NCI-H2171 treated with DMSO at 0.1 percent for 48 hours (cell line): Measurements from ENCODE around the gene KAT5.
"Not testable (repeated sequence)": the region's sequence is repeated elsewhere in the genome, so short reads cannot be mapped to it uniquely, and the experiment has no call there.

ENCODE experiments used
- DNase-seq: peaks from one replicate; lab custom pipeline; 2025; lab: John Stamatoyannopoulos, UW

KAT5 gene

DNA sequence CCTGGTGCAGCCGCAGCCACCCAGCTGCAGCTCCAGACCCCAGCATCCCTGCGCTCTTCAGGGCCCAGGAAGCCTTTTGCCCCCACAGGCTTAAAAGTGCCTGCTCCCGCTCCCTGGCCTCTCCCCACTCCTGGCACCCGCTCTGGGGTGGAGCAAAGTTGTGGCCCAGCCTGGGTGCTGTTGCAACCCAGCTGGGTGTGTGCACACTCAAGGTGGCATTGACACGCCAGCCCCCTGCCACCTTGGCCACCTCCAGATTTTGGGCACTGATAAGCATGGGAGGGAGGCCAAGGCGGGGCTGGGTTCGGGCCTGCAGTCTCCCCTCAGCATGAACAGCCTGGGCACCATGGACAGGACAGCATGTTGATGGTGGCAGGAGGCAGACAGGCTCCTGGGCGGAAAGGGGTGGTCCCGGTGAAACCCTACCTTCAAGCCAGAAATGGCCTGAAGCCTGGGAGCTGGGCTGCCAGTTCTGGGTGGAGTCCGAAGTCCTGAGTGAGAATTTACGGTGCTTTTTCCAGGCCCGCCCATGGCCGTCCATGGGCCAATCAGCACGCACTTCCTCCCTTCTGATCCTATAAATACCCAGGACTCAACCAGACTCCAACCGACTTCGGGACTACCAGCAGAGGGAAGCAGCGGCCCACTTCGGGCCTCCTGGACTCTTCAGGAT, 32.1 kb downstream of the KAT5 start:
- no peak for DNase-seq

DNA sequence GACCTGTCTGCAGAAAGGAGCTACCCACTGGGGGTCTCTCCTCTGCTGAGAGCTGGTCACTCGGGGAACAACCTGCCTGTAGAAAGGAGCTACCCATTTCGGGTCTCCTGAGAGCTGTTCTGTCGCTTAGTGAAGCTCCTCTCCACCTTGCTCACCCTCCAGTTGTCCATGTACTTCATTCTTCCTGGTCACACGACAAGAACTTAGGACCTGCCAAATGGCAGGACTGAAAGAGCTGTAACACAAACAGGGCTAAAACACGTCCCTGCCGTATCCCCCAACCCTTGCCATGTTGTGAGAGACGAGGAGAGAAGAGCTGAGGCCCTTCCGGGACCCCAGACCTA, 32.6 kb downstream of the KAT5 start:
- no peak for DNase-seq

DNA sequence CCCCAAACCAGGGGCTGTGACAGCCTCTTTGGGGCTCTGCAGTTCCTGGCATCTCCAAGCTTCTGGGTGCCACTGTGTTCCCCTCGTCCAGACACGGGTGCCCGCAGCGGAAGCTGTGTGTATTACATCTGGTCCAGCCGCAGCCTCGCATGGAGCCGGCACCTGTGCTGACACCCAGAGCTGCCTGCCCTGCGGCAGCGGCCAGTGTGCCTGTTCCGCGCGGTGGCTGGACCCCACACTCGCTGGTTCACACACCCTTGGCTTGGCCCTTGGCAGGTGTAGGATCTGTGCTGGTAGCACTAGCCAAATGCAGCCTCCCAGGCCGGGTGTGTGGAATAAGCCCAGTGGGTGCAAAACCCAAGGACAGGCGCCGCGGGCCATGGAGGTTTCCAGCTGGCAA, 33.0 kb downstream of the KAT5 start:
- DNase-seq: no peak

DNA sequence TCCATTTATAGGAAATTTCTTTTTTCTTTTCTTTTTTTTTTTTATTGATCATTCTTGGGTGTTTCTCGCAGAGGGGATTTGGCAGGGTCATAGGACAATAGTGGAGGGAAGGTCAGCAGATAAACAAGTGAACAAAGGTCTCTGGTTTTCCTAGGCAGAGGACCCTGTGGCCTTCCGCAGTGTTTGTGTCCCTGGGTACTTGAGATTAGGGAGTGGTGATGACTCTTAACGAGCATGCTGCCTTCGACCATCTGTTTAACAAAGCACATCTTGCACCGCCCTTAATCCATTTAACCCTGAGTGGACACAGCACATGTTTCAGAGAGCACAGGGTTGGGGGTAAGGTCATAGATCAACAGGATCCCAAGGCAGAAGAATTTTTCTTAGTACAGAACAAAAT, 50.1 kb downstream of the KAT5 start:
- not testable (repeated sequence) for DNase-seq

DNA sequence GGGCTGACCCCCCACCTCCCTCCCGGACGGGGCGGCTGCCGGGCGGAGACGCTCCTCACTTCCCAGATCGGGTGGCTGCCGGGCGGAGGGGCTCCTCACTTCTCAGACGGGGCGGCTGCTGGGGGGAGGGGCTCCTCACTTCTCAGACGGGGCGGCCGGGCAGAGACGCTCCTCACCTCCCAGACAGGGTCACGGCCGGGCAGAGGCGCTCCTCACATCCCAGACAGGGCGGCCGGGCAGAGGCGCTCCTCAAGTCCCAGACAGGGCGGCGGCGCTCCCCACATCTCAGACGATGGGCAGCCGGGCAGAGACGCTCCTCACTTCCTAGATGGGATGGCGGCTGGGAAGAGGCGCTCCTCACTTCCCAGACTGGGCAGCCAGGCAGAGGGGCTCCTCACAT, 50.8 kb downstream of the KAT5 start:
- not testable (repeated sequence) for DNase-seq

DNA sequence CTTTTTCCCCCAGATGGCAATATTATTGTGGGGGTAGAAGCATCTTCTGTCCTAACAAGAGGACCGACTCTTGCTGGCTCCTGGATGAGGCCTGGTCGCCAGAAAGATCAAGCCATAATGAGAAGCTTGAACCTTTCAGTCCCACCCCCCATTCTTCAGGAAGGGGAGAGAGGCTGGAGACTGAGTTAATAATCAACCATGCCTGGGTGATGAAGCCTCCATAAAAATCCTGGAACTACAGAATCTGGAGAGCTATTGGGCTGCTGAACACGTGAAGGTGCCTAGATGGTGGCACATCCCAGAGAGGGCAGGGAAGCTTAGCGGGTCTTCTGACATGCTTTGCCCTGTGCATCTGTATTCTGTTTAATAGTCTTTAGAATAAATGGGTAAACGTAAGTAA, 52.4 kb downstream of the KAT5 start:
- DNase-seq: no peak

DNA sequence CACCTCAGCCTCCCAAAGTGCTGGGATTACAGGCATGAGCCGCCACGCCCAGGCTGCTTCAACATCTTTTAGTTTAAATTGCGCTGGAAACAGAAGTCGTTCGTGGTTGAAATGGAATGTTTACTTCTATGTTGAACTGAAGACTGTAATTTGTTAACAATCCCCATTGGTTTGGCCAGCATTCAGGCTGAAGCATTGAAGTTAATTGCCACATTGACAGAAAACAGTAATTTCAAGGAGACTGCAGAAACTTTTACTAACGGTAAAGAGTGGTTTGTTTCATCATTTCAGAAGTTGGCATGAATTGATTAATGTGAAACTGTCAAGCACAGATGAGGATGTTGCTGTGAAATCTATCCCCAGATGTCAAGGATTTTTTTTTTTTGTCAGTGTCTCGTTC, 54.5 kb downstream of the KAT5 start:
- DNase-seq: peak; percentile 30

DNA sequence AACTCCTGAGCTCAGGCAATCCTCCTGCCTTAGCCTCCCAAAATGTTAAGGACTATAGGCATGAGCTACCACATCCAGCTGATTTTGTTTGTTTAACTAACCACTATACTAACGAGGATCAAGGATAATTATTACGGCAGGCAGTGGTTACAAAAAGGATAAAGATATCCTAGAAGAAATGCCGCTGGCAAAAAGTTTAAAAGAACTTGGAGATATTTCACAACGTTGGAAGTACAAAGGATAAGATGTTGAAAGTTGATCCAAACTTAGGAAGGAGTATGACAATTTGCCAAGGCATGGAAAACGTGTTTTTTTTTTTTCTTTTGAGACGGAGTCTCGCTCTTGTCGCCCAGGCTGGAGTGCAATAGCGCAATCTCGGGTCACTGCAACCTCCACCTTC, 55.4 kb downstream of the KAT5 start:
- DNase-seq: no peak

DNA sequence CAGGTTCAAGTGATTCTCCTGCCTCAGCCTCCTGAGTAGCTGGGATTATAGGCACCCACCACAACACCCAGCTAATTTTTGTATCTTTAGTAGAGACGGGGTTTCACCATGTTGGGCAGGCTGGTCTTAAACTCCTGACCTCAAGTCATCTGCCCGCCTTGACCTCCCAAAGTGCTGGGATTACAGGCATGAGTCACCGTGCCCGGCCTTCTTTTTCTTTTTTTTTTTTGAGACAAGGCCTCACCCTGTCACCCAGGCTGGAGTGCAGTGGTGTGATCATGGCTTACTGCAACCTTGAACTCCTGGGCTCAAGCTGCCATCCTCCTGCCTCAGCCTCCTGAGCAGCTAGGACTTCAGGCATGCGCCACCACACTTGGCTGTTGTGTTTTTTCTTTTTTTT, 55.8 kb downstream of the KAT5 start:
- not testable (repeated sequence) for DNase-seq
